Sigmoid colon (tissue), 4 donors: ENCODE results near the gene SIGLEC5.

Experiments
- POLR2A ChIP-seq, 2 donors: fragments of 450-650 bp; IDR thresholded peaks; one replicate each; pipeline ENCODE4 v1.6.1; 2016; ENCODE audit warnings: antibody characterized with exemption in 2 of 2, mild to moderate bottlenecking in 2 of 2, moderate library complexity in 2 of 2
- POLR2AphosphoS5 ChIP-seq, 4 donors: sonication (generic); formaldehyde crosslinking; IDR thresholded peaks; one replicate each; pipeline ENCODE4 v1.6.1; 2017; ENCODE audit warnings: antibody characterized with exemption in 4 of 4
- TF ChIP-seq, protein P1 (sequence below), 4 experiments: fragments of 450-650 bp in 3 of 4; fragments of 200-600 bp in 1 of 4; IDR thresholded peaks; one replicate each; pipeline ENCODE4 v1.5.1; 2016 to 2019; ENCODE audit warnings: antibody characterized with exemption in 4 of 4, mild to moderate bottlenecking in 3 of 4, moderate library complexity in 2 of 4

DNA sequence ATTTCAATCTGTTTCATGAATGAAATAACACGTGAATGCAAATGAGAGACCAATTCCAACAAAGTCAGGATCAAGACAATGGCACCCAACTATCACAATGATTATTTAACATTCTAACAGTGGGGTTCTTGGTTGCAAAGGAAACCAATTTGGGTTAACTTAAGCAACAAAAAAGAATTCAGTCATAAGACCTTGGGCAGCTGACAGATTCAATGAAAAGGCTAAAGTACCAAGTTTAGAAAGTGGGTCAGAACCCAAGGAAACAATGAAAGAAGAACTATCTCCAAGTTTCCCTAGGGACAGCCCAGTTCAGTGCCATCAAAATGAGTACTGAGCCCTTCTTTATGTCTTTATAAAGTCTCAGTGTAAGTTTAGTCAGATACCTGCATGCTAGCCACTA lies 33.9 kb upstream of the SIGLEC5 start:
- TF ChIP-seq POLR2AphosphoS5 (IDR thresholded peaks at IDR 0.05) (no peak), POLR2A (IDR thresholded peaks at IDR 0.05) (no peak)
- TF ChIP-seq, protein P1, sequence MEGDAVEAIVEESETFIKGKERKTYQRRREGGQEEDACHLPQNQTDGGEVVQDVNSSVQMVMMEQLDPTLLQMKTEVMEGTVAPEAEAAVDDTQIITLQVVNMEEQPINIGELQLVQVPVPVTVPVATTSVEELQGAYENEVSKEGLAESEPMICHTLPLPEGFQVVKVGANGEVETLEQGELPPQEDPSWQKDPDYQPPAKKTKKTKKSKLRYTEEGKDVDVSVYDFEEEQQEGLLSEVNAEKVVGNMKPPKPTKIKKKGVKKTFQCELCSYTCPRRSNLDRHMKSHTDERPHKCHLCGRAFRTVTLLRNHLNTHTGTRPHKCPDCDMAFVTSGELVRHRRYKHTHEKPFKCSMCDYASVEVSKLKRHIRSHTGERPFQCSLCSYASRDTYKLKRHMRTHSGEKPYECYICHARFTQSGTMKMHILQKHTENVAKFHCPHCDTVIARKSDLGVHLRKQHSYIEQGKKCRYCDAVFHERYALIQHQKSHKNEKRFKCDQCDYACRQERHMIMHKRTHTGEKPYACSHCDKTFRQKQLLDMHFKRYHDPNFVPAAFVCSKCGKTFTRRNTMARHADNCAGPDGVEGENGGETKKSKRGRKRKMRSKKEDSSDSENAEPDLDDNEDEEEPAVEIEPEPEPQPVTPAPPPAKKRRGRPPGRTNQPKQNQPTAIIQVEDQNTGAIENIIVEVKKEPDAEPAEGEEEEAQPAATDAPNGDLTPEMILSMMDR (IDR thresholded peaks at IDR 0.05), result no peak
